Brain microvascular endothelial cell (primary cell): ENCODE measurements around the gene ZNF362.
"Not testable (repeated sequence)": the region's sequence is repeated elsewhere in the genome, so short reads cannot be mapped to it uniquely, and the experiment has no call there.

Experiments
- DNase-seq: peaks from one replicate; pipeline ENCODE4 v3.0.0-alpha.2; 2020
- H3K27ac ChIP-seq: fragments of 250-450 bp; sonication (Bioruptor Pico); 2 replicates; pipeline ENCODE4 v1.5.1; 2020; ENCODE audit warnings: mild to moderate bottlenecking, moderate library complexity
- H3K27me3 ChIP-seq: fragments of 250-450 bp; sonication (Bioruptor Pico); replicated peaks from 2 replicates; pipeline ENCODE4 v1.5.1; 2020; ENCODE audit warnings: mild to moderate bottlenecking
- H3K36me3 ChIP-seq: fragments of 250-450 bp; sonication (Bioruptor Pico); replicated peaks from 2 replicates; pipeline ENCODE4 v1.5.1; 2020; ENCODE audit warnings: mild to moderate bottlenecking
- H3K4me3 ChIP-seq: 2 replicates; pipeline ENCODE4 v1.5.1; 2011; ENCODE audit warnings: low read depth, mild to moderate bottlenecking, control low read depth, low read length, moderate library complexity
- CTCF ChIP-seq: IDR thresholded peaks from 2 replicates; pipeline ENCODE4 v1.5.1; 2011; ENCODE audit warnings: low read depth, mild to moderate bottlenecking, moderate library complexity, low read length, control low read depth, inconsistent platforms; ENCODE audit errors: missing control alignments
- in situ Hi-C: cut with HindIII; loops from 2 replicates; pipeline ENCODE4 v1.10.0; 2017; ENCODE audit warnings: low sequenced_read_pairs, low pct_ligation_motif_present

ZNF362 gene

DNA sequence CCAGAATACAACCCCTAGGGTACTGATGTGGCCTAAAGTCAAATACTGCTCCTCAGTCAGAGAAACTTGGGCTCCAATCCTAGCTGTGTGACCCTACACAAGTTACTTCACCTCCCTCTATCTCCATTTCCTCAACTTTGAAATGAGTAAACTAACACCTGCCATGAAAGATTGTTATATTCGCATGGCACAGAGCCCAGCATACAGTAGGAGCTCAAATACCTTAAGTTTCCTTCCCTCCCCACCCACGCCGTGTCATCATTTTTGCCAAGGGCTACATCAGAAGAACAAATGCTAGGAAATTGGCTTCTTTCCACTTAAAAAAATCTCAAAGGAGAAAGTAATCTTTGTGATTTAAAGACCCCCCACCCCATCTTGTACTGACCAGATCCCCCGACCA is 22.2 kb upstream of the ZNF362 start:
- Histone ChIP-seq H3K4me3 (no peak overlapping the region), H3K27me3 (no peaks in the 10 kb centered on the region), H3K27ac (no peak overlapping the region), H3K36me3 (no peaks in the 10 kb centered on the region)
- in situ Hi-C loops, result no loop called here
- DNase-seq, result no peak
- no peak for TF ChIP-seq CTCF

DNA sequence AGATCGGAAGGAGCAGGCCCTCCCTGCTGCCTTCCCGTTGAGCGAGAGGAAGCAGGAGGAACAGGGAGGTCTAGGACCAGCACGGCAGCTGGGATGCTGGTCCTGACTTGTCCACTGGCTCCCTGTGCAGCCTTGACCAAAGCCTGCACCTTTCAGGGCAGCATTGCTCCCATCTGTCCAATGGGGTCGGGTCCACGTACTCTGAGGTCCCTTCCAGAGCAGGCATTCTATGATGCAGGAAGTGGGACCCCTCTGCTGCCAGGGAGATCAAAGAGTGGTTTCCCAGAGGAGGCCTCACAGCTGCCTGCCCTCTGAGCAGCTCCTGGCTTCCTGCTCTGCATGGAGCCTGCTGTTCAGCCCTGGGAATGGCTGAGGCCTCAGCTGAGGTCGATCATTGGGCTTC is 21.7 kb upstream of the ZNF362 start:
- in situ Hi-C loops, result no loop called here
- Histone ChIP-seq H3K4me3 (no peak overlapping the region), H3K27me3 (no peaks in the 10 kb centered on the region), H3K36me3 (no peaks in the 10 kb centered on the region), H3K27ac (no peak overlapping the region)
- no peak for DNase-seq
- TF ChIP-seq CTCF, result no peak

GRCh38 chr1:33235521-33235920 is 20.8 kb upstream of the ZNF362 start:
- in situ Hi-C loops, result no loop called here
- no peak for TF ChIP-seq CTCF
- H3K27ac ChIP-seq, result no peak overlapping the region
- H3K27me3 ChIP-seq, result no peaks in the 10 kb centered on the region
- no peak for DNase-seq
- H3K4me3 ChIP-seq, result no peak overlapping the region
- H3K36me3 ChIP-seq, result no peaks in the 10 kb centered on the region

GRCh38 chr1:33236498-33236897 is 19.8 kb upstream of the ZNF362 start:
- TF ChIP-seq CTCF, result no peak
- Histone ChIP-seq H3K36me3 (no peaks in the 10 kb centered on the region), H3K27me3 (no peaks in the 10 kb centered on the region), H3K27ac (no peak overlapping the region), H3K4me3 (no peak overlapping the region)
- DNase-seq, result no peak
- in situ Hi-C loops, result no loop called here

- in situ Hi-C loops, result no loop called here
- no peak for TF ChIP-seq CTCF
- H3K4me3 ChIP-seq, result no peak overlapping the region
- no peaks in the 10 kb centered on the region for H3K27me3 ChIP-seq
- H3K27ac ChIP-seq, result no peak overlapping the region
- no peaks in the 10 kb centered on the region for H3K36me3 ChIP-seq
- no peak for DNase-seq
These were observed 18.7 kb upstream of the ZNF362 start for GRCh38 chr1:33237579-33237978.

- DNase-seq, H3K27ac ChIP-seq, H3K27me3 ChIP-seq, in situ Hi-C loops, H3K36me3 ChIP-seq, H3K4me3 ChIP-seq: not testable (repeated sequence)
These were observed 18.0 kb upstream of the ZNF362 start for GRCh38 chr1:33238194-33238724.

DNA sequence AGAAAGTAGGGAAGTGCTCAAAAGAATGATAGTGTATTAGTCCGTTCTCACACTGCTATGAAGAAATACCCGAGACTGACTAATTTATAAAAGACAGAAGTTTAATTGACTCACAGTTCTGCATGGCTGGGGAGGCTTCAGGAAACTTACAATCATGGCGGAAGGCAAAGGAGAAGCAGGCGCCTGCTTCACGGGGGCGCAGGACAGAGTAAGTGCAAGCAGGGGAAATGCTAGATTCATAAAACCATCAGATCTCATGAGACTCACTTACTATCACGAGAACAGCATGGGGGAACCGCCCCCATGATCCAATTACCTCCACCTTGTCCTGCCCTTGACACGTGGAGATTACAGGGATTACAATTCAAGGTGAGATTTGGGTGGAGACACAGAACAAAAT is 16.9 kb upstream of the ZNF362 start:
- DNase-seq, H3K4me3 ChIP-seq, H3K27me3 ChIP-seq, in situ Hi-C loops, H3K27ac ChIP-seq, H3K36me3 ChIP-seq: not testable (repeated sequence)
